Measurements from ENCODE around the gene LANCL1.
"Not testable (repeated sequence)": the region's sequence is repeated elsewhere in the genome, so short reads cannot be mapped to it uniquely, and the experiment has no call there.

LANCL1 gene

DNA sequence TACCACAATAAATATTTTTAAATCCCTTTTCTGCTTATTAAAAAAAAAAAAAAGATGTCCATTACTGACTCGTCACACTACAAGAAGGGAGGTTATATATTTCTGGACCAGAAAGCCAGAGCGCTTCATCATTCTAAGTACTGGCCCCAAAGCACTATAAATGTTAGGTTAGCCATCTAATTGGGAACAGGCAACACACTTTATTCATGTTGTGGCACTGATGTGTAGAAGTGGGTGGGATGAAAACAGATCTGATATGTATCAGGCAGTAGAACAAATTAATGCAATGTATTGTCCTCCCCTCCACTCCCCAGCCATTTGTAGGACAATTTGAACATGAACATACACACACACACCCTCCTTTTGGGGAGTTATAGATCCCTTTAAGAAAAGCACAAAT, 24.4 kb downstream of the LANCL1 start:
- H3K4me3 ChIP-seq (replicated peaks; ENCODE audit: low read depth, low read length): no peak overlapping the region
- TF ChIP-seq, protein P1, sequence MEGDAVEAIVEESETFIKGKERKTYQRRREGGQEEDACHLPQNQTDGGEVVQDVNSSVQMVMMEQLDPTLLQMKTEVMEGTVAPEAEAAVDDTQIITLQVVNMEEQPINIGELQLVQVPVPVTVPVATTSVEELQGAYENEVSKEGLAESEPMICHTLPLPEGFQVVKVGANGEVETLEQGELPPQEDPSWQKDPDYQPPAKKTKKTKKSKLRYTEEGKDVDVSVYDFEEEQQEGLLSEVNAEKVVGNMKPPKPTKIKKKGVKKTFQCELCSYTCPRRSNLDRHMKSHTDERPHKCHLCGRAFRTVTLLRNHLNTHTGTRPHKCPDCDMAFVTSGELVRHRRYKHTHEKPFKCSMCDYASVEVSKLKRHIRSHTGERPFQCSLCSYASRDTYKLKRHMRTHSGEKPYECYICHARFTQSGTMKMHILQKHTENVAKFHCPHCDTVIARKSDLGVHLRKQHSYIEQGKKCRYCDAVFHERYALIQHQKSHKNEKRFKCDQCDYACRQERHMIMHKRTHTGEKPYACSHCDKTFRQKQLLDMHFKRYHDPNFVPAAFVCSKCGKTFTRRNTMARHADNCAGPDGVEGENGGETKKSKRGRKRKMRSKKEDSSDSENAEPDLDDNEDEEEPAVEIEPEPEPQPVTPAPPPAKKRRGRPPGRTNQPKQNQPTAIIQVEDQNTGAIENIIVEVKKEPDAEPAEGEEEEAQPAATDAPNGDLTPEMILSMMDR (IDR thresholded peaks at IDR 0.05; ENCODE audit: low read depth, low read length, missing control alignments): no peak
- DNase-seq (ENCODE audit: extremely low read depth, low read depth): no peak

DNA sequence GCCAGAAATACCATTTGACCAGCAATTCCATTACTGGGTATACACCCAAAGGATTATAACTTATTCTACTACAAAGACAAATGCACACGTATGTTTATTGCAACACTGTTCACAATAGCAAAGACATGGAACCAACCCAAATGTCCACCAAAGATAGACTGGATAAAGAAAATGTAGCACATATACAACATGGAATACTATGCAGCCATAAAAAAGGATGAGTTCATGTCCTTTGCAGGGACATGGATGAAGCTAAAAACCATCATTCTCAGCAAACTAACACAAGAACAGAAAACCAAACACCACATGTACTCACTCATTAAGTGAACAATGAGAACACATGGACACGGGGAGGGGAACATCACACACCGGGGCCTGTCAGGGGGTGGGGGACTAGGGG, 25.6 kb downstream of the LANCL1 start:
- not testable (repeated sequence) for DNase-seq (ENCODE audit: extremely low read depth, low read depth); H3K4me3 ChIP-seq (replicated peaks; ENCODE audit: low read depth, low read length)

DNA sequence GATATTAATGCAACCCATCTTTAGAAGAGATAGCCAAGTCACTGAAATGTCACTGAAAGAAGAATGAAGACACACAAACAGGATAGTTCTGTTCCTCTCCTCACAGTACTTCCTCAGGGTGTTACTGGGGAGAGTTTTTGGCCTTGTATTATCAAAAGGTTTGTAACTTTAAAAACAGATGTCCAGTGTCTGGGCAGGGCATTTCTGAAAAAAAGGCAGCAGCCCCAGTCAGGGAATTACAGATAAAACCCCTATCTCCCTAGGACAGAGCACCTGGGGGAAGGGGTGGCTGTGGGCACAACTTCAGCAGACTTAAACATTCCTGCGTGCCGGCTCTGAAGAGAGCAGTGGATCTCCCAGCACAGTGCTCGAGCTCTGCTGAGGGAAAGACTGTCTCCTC, 30.8 kb downstream of the LANCL1 start:
- no peak overlapping the region for H3K4me3 ChIP-seq (replicated peaks; ENCODE audit: low read depth, low read length)
- TF ChIP-seq, protein P1 (IDR thresholded peaks at IDR 0.05; ENCODE audit: low read depth, low read length, missing control alignments): no peak
- DNase-seq (ENCODE audit: extremely low read depth, low read depth): no peak

DNA sequence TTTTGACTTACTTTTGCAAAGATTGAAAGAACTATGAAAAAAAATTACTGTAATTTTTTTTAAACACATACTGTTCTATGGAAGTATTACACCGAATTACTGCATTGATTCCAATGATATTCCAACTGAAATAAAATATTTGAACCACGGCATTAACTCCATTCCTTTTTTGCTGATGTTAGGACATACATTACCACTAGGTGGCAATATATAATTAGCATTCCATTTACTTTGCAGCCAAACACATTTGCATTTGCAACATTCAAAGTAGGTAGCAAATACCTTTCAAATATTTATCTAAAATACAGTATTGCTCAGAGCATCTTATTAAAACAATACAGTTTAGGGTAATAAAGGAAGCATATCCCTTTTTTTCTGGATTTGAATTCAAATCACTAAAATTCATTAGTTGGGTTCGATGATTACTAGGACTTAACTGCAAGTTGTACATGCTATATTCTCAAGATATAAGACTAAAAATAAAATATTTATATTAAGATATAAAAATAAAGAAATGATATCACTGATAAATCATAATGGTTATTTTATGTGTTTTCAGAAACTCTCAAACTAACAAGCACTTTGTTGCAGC, 31.3 kb downstream of the LANCL1 start:
- no peak overlapping the region for H3K4me3 ChIP-seq (replicated peaks; ENCODE audit: low read depth, low read length)
- TF ChIP-seq, protein P1 (IDR thresholded peaks at IDR 0.05; ENCODE audit: low read depth, low read length, missing control alignments): peak; percentile 47
- DNase-seq (ENCODE audit: extremely low read depth, low read depth): peak; percentile 9

DNA sequence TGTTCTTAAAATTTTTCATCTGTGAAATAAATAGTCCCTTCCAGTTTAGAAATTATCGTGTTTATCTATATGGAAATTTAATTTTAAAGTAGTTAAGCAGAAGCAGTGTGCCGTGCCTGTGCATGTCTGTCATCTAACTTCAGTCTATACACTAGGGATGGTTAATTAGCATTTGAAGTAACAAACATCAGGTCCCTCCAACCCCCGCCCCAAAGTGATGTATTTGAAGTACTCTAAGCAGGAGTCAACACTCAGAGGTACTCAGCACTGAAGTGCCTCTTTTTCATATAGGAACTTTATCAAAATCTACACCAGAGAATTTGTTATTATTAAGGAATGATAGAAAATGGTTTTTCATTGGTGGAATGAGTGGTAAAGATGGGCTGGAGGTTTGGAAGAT, 33.0 kb downstream of the LANCL1 start:
- TF ChIP-seq, protein P1 (IDR thresholded peaks at IDR 0.05; ENCODE audit: low read depth, low read length, missing control alignments): no peak
- no peak overlapping the region for H3K4me3 ChIP-seq (replicated peaks; ENCODE audit: low read depth, low read length)
- no peak for DNase-seq (ENCODE audit: extremely low read depth, low read depth)

DNA sequence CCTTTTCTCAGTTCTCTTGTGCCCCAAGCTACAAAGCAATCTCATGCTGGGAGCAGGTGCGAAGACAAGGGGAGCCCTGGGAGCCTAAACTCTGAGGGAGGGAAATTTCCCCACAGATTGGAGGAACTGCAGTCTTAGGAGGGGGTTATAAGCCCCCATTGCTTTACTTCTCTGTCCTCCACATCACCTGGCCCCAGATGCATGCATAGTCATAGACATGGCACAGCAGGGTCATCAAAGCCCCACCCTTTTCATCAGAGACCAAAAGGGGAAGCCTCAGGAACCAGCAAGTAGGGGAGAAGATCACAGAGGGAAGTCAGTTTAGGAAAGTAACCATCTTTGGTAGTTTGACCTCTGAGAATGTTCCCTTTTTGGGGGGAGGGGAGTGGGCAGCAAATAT, 33.7 kb downstream of the LANCL1 start:
- TF ChIP-seq, protein P1 (IDR thresholded peaks at IDR 0.05; ENCODE audit: low read depth, low read length, missing control alignments): no peak
- DNase-seq (ENCODE audit: extremely low read depth, low read depth): no peak

DNA sequence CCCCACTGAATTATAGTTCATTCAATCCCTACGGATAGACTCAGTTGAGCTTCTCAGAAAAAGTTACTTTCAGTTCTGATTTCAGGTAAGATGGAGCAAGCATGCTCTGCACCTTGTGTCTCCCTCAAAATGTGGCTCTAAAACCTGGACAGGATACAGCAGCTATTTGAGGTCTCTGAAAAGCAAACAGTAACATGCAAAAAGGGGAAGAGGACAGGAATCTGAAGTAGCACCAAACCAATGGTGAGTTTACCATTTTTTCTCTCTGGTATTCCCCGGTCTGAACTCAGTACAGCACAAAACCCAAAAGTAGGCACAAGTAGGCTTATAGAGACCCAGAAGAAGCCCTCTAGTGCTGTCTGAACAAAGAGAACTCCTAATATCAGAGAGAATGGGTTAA, 34.1 kb downstream of the LANCL1 start:
- TF ChIP-seq, protein P1 (IDR thresholded peaks at IDR 0.05; ENCODE audit: low read depth, low read length, missing control alignments): no peak
- H3K4me3 ChIP-seq (replicated peaks; ENCODE audit: low read depth, low read length): no peak overlapping the region
- no peak for DNase-seq (ENCODE audit: extremely low read depth, low read depth)

More for the DNA sequence above, 33.7 kb downstream of the LANCL1 start:
- H3K4me3 ChIP-seq (replicated peaks; ENCODE audit: low read depth, low read length): no peak overlapping the region
